ENCODE data around the gene RASGRP3. TPM values are rescaled to one million over a fixed set of nuclear protein-coding genes. Genes with fewer than 3 reads are reported as not detected.

The RASGRP3 gene
- total RNA-seq, 1 experiment from 2014 or later = 18.4 TPM

GRCh38 chr2:33521791-33522281 is 45.4 kb downstream of the RASGRP3 start:
- peak; percentile 72 for DNase-seq (ENCODE audit: low read depth)

GRCh38 chr2:33522576-33522975 is 46.1 kb downstream of the RASGRP3 start:
- peak; percentile 59 for DNase-seq (ENCODE audit: low read depth)

- no peak for DNase-seq (ENCODE audit: low read depth)
Observed at GRCh38 chr2:33525666-33526065, 49.2 kb downstream of the RASGRP3 start.

- peak; percentile 53 for DNase-seq (ENCODE audit: low read depth)
Observed at GRCh38 chr2:33526132-33526531, 49.7 kb downstream of the RASGRP3 start.

GRCh38 chr2:33526921-33527320 is 50.5 kb downstream of the RASGRP3 start:
- peak; percentile 63 for DNase-seq (ENCODE audit: low read depth)

GRCh38 chr2:33528441-33528950 is 52.0 kb downstream of the RASGRP3 start:
- no peak for DNase-seq (ENCODE audit: low read depth)

- DNase-seq (ENCODE audit: low read depth) = peak; percentile 100
Observed at GRCh38 chr2:33529771-33530481, 53.5 kb downstream of the RASGRP3 start.

- peak; percentile 84 for DNase-seq (ENCODE audit: low read depth)
Observed at GRCh38 chr2:33530690-33531548, 54.5 kb downstream of the RASGRP3 start.

GRCh38 chr2:33531549-33532059 is 55.2 kb downstream of the RASGRP3 start:
- peak; percentile 44 for DNase-seq (ENCODE audit: low read depth)

- no peak for DNase-seq (ENCODE audit: low read depth)
Observed at GRCh38 chr2:33532146-33532545, 55.7 kb downstream of the RASGRP3 start.

- DNase-seq (ENCODE audit: low read depth) = no peak
Observed at GRCh38 chr2:33532966-33533365, 56.5 kb downstream of the RASGRP3 start.

- peak; percentile 37 for DNase-seq (ENCODE audit: low read depth)
Observed at GRCh38 chr2:33535421-33535820, 59.0 kb downstream of the RASGRP3 start.

- no peak for DNase-seq (ENCODE audit: low read depth)
Observed at GRCh38 chr2:33541243-33541642, 64.8 kb downstream of the RASGRP3 start.

GRCh38 chr2:33550206-33550605 is 73.8 kb downstream of the RASGRP3 start:
- DNase-seq (ENCODE audit: low read depth) = no peak

GRCh38 chr2:33552758-33553461 is 76.5 kb downstream of the RASGRP3 start:
- peak; percentile 40 for DNase-seq (ENCODE audit: low read depth)

GRCh38 chr2:33555681-33556080 is 79.2 kb downstream of the RASGRP3 start:
- no peak for DNase-seq (ENCODE audit: low read depth)

GRCh38 chr2:33559328-33559727 is 82.9 kb downstream of the RASGRP3 start:
- no peak for DNase-seq (ENCODE audit: low read depth)

GRCh38 chr2:33560017-33560416 is 83.6 kb downstream of the RASGRP3 start:
- DNase-seq (ENCODE audit: low read depth) = no peak

- no peak for DNase-seq (ENCODE audit: low read depth)
Observed at GRCh38 chr2:33561872-33562271, 85.4 kb downstream of the RASGRP3 start.

GRCh38 chr2:33570681-33571080 is 94.2 kb downstream of the RASGRP3 start:
- DNase-seq (ENCODE audit: low read depth) = no peak

GRCh38 chr2:33573657-33574056 is 97.2 kb downstream of the RASGRP3 start:
- DNase-seq (ENCODE audit: low read depth) = no peak

GRCh38 chr2:33577084-33577483 is 100.6 kb downstream of the RASGRP3 start:
- no peak for DNase-seq (ENCODE audit: low read depth)
